ENCODE data around the gene WNT7B. TPM values are rescaled to one million over a fixed set of nuclear protein-coding genes. Genes with fewer than 3 reads are reported as not detected.

The WNT7B gene
- total RNA-seq, 2 donors from 2014 or later: 0.19 TPM; not detected in 1

- DNase-seq (ENCODE audit: low spot score): no peak
- H3K4me3 ChIP-seq: no peak overlapping the region
- no peak for TF ChIP-seq CTCF (IDR thresholded peaks at IDR 0.05)
- H3K36me3 ChIP-seq: no peaks in the 10 kb centered on the region
- H3K27me3 ChIP-seq: no peaks in the 10 kb centered on the region
- peaks cover 0 to 14% of the 10 kb centered on the region in 2 donors for H3K4me1 ChIP-seq
- no peaks in the 10 kb centered on the region for H3K9me3 ChIP-seq
- H3K27ac ChIP-seq: no peak overlapping the region
Measured at GRCh38 chr22:45889539-45890350, 87.2 kb downstream of the WNT7B start.

GRCh38 chr22:45889093-45889538 lies 87.8 kb downstream of the WNT7B start:
- no peaks in the 10 kb centered on the region for H3K27me3 ChIP-seq

GRCh38 chr22:45888221-45889092 lies 88.5 kb downstream of the WNT7B start:
- no peak overlapping the region for H3K4me3 ChIP-seq
- no peaks in the 10 kb centered on the region for H3K9me3 ChIP-seq
- H3K4me1 ChIP-seq: peaks cover 0 to 21% of the 10 kb centered on the region in 2 donors
- no peaks in the 10 kb centered on the region for H3K27me3 ChIP-seq
- no peak overlapping the region for H3K27ac ChIP-seq
- no peak for TF ChIP-seq CTCF (IDR thresholded peaks at IDR 0.05)
- no peaks in the 10 kb centered on the region for H3K36me3 ChIP-seq
- DNase-seq (ENCODE audit: low spot score): no peak

More at GRCh38 chr22:45889093-45889538, 87.8 kb downstream of the WNT7B start:
- TF ChIP-seq CTCF (IDR thresholded peaks at IDR 0.05): no peak
- no peaks in the 10 kb centered on the region for H3K9me3 ChIP-seq
- no peak overlapping the region for H3K4me3 ChIP-seq
- H3K27ac ChIP-seq: no peak overlapping the region
- peaks cover 0 to 20% of the 10 kb centered on the region in 2 donors for H3K4me1 ChIP-seq
- DNase-seq (ENCODE audit: low spot score): no peak
- H3K36me3 ChIP-seq: no peaks in the 10 kb centered on the region

GRCh38 chr22:45887202-45888131 lies 89.5 kb downstream of the WNT7B start:
- TF ChIP-seq CTCF (IDR thresholded peaks at IDR 0.05): no peak
- H3K9me3 ChIP-seq: no peaks in the 10 kb centered on the region
- no peak overlapping the region for H3K4me3 ChIP-seq
- H3K36me3 ChIP-seq: no peaks in the 10 kb centered on the region
- H3K4me1 ChIP-seq: peaks cover 0 to 21% of the 10 kb centered on the region in 2 donors
- no peaks in the 10 kb centered on the region for H3K27me3 ChIP-seq
- no peak overlapping the region for H3K27ac ChIP-seq
- no peak for DNase-seq (ENCODE audit: low spot score)

GRCh38 chr22:45886540-45886939 lies 90.4 kb downstream of the WNT7B start:
- Histone ChIP-seq H3K4me1 (peaks cover 0 to 21% of the 10 kb centered on the region in 2 donors), H3K9me3 (no peaks in the 10 kb centered on the region), H3K27ac (no peak overlapping the region), H3K4me3 (no peak overlapping the region), H3K27me3 (no peaks in the 10 kb centered on the region), H3K36me3 (no peaks in the 10 kb centered on the region)
- no peak for TF ChIP-seq CTCF (IDR thresholded peaks at IDR 0.05)
- DNase-seq (ENCODE audit: low spot score): no peak
